DND-41 (cell line): Measurements from ENCODE around the gene CFAP157.

Experiments
- CTCF ChIP-seq: IDR thresholded peaks from 2 replicates; pipeline ENCODE4 v1.5.1; 2012; ENCODE audit warnings: borderline replicate concordance, low read length, moderate library complexity, mild to moderate bottlenecking; ENCODE audit not compliant: poor library complexity, severe bottlenecking; ENCODE audit errors: extremely low read depth
- EZH2 ChIP-seq: IDR thresholded peaks from 3 replicates; pipeline ENCODE4 v1.6.1; 2012; ENCODE audit warnings: borderline replicate concordance, low read depth, mild to moderate bottlenecking, moderate library complexity, low read length, inconsistent platforms; ENCODE audit not compliant: severe bottlenecking

- TF ChIP-seq CTCF (no peak), EZH2 (no peak)
Observed at GRCh38 chr9:127730799-127731410, 24.1 kb downstream of the CFAP157 start.
